OCI-LY1 (cell line): ENCODE data around the gene HAPLN1.

Experiments
- H2AFZ ChIP-seq: fragments of 200-600 bp; sonication (generic), shearing (Covaris generic); 2 replicates; pipeline ENCODE4 v1.6.0; 2014; ENCODE audit warnings: antibody characterized with exemption, mild to moderate bottlenecking, low read length
- H3F3A ChIP-seq: fragments of 200-600 bp; sonication (generic), shearing (Covaris generic); 2 replicates; pipeline ENCODE4 v1.6.0; 2014; ENCODE audit warnings: mild to moderate bottlenecking, antibody characterized with exemption, low read length, moderate library complexity; ENCODE audit not compliant: insufficient read depth
- H3K27ac ChIP-seq: fragments of 200-600 bp; sonication (generic); 2 replicates; pipeline ENCODE4 v1.5.1; 2014; ENCODE audit warnings: low read length, mixed run types, mild to moderate bottlenecking, low read depth; ENCODE audit not compliant: poor library complexity, severe bottlenecking
- H3K27me3 ChIP-seq: fragments of 200-600 bp; sonication (generic); 2 replicates; pipeline ENCODE4 v1.6.0; 2014; ENCODE audit warnings: antibody characterized with exemption, mild to moderate bottlenecking, low read length, moderate library complexity; ENCODE audit not compliant: insufficient read depth
- H3K36me3 ChIP-seq: fragments of 200-600 bp; sonication (generic); 2 replicates; pipeline ENCODE4 v1.6.1; 2014; ENCODE audit warnings: mild to moderate bottlenecking, antibody characterized with exemption, low read length, moderate library complexity, mixed read lengths; ENCODE audit not compliant: insufficient read depth
- H3K4me1 ChIP-seq: fragments of 200-600 bp; sonication (generic); 2 replicates; pipeline ENCODE4 v1.5.1; 2014; ENCODE audit warnings: mild to moderate bottlenecking, low read length, moderate library complexity; ENCODE audit not compliant: insufficient read depth, severe bottlenecking
- H3K4me2 ChIP-seq: fragments of 200-600 bp; sonication (generic), shearing (Covaris generic); 2 replicates; pipeline ENCODE4 v1.6.1; 2014; ENCODE audit warnings: low read length
- H3K4me3 ChIP-seq: fragments of 200-600 bp; sonication (generic); 2 replicates; pipeline ENCODE4 v1.5.1; 2014; ENCODE audit warnings: low read length, low read depth, mild to moderate bottlenecking, mixed read lengths; ENCODE audit not compliant: poor library complexity, severe bottlenecking
- H3K79me2 ChIP-seq: fragments of 200-600 bp; shearing (Covaris generic); 2 replicates; pipeline ENCODE4 v1.6.1; 2016; ENCODE audit warnings: mixed run types, low read length, mixed read lengths; ENCODE audit not compliant: insufficient read depth
- H3K9ac ChIP-seq: fragments of 200-600 bp; sonication (generic), shearing (Covaris generic); 2 replicates; pipeline ENCODE4 v1.6.1; 2014; ENCODE audit warnings: mild to moderate bottlenecking, low read length, mixed read lengths
- H3K9me2 ChIP-seq: fragments of 200-600 bp; sonication (generic), shearing (Covaris generic); 2 replicates; pipeline ENCODE4 v1.6.1; 2014; ENCODE audit warnings: low read depth, mild to moderate bottlenecking, low read length, mixed read lengths
- H3K9me3 ChIP-seq: fragments of 200-600 bp; shearing (Covaris generic); 2 replicates; pipeline ENCODE4 v1.6.1; 2014; ENCODE audit warnings: low read length, mixed read lengths
- H4K20me1 ChIP-seq: fragments of 200-600 bp; sonication (generic), shearing (Covaris generic); 2 replicates; pipeline ENCODE4 v1.6.0; 2016; ENCODE audit warnings: mild to moderate bottlenecking, low read length; ENCODE audit not compliant: insufficient read depth
- EZH2 ChIP-seq: fragments of 200-600 bp; sonication (generic), shearing (Covaris generic); IDR thresholded peaks from 2 replicates; pipeline ENCODE4 v1.8.0; 2017; ENCODE audit warnings: borderline replicate concordance, mixed run types, mild to moderate bottlenecking, antibody characterized with exemption, low read length, moderate library complexity, mixed read lengths
- TF ChIP-seq, protein P1 (sequence below): fragments of 200-600 bp; sonication (generic), shearing (Covaris generic); IDR thresholded peaks from 2 replicates; pipeline ENCODE4 v1.5.1; 2017; ENCODE audit warnings: mild to moderate bottlenecking, antibody characterized with exemption, low read length, moderate library complexity, mixed read lengths

The HAPLN1 gene

DNA sequence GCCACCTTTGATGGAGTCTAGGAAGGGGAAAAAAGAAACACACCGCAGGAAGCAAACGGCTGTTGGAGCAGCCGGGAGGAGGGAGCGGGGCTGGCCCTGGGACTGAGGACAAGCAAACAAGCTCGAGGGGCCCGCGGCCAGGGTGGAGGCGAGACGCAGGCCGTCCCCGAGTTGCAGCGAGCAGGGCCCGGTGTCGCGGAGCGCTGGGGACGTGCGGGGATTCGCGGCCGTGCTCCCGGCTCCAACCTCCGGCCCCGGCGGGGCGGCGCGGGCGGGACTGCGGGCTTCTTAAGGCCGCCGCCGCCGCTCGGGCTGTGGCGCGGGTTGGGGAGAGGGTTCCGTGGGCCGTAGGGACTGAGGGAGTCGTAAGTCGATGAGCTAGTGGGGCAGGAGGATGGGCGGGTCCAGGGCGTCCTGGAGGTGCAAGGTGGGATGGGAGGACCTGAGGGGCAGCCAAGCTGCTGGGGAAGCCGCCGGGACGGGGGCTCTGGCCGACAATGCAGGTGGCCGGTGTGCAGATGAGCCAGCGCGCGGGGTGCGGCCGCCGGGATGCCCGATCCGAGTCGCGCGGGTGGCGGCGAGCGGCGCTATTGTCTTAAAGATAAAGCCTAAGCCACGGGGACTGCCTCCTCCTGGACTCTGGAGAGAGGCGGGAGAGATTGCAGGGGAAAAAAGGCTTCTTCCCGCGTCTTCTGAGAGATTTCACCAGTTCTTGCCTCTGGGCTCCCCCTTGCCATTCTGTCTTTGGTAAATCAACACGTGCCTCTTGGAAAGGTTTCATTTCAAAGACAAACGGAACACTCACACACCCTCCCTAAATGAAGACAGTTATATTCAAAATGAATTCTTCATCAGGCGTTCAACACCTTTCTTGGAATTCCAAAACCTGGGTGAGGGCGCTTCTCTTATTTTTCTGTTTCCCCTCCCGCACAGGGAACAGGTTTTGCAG, 1.6 kb upstream of the HAPLN1 start:
- Histone ChIP-seq H3K27ac (no peak overlapping the region), H3F3A (no peaks in the 10 kb centered on the region), H3K9ac (no peak overlapping the region), H4K20me1 (no peaks in the 10 kb centered on the region), H3K4me1 (no peaks in the 10 kb centered on the region), H3K36me3 (no peaks in the 10 kb centered on the region), H3K27me3 (no peaks in the 10 kb centered on the region), H3K79me2 (no peaks in the 10 kb centered on the region), H3K9me2 (no peaks in the 10 kb centered on the region), H3K9me3 (no peaks in the 10 kb centered on the region), H3K4me3 (no peak overlapping the region), H2AFZ (no peak overlapping the region), H3K4me2 (no peak overlapping the region)
- TF ChIP-seq, protein P1, sequence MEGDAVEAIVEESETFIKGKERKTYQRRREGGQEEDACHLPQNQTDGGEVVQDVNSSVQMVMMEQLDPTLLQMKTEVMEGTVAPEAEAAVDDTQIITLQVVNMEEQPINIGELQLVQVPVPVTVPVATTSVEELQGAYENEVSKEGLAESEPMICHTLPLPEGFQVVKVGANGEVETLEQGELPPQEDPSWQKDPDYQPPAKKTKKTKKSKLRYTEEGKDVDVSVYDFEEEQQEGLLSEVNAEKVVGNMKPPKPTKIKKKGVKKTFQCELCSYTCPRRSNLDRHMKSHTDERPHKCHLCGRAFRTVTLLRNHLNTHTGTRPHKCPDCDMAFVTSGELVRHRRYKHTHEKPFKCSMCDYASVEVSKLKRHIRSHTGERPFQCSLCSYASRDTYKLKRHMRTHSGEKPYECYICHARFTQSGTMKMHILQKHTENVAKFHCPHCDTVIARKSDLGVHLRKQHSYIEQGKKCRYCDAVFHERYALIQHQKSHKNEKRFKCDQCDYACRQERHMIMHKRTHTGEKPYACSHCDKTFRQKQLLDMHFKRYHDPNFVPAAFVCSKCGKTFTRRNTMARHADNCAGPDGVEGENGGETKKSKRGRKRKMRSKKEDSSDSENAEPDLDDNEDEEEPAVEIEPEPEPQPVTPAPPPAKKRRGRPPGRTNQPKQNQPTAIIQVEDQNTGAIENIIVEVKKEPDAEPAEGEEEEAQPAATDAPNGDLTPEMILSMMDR = no peak
- TF ChIP-seq EZH2 = no peak

DNA sequence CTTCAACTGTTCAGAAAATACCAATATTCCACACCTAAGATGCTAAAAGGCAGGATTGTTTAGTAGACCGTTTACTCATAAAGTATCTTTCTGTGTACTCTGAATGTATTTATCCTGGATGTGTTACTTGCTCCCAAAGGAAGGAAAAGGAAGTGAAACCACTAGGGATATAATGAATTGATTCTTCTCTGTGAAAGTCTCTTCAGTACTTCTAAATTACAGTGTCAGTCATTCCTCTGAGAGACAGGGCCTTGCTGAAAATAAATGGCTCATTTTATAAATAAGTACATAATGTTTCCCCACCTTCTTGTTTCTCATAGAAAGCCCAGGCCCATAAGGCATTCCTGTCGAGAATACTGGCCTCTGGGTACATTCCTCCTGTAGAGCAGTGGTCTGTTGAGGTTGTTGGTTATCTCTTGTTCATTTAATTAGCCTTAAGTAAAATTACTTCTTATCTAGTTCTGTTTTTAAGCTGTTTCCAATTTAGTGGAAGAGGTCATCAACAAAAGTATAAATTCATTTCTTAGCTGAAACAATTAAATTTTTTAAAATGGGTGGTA, 1.6 kb downstream of the HAPLN1 start:
- Histone ChIP-seq H3K4me3 (no peak overlapping the region), H3K36me3 (no peaks in the 10 kb centered on the region), H3K4me1 (no peaks in the 10 kb centered on the region), H3K79me2 (no peaks in the 10 kb centered on the region), H3K9me3 (no peaks in the 10 kb centered on the region), H3K27me3 (no peaks in the 10 kb centered on the region), H3K9ac (no peak overlapping the region), H3K4me2 (no peak overlapping the region), H2AFZ (no peak overlapping the region), H3K27ac (no peak overlapping the region), H3K9me2 (no peaks in the 10 kb centered on the region), H3F3A (no peaks in the 10 kb centered on the region), H4K20me1 (no peaks in the 10 kb centered on the region)
- TF ChIP-seq EZH2 = no peak
- TF ChIP-seq, protein P1 = no peak

DNA sequence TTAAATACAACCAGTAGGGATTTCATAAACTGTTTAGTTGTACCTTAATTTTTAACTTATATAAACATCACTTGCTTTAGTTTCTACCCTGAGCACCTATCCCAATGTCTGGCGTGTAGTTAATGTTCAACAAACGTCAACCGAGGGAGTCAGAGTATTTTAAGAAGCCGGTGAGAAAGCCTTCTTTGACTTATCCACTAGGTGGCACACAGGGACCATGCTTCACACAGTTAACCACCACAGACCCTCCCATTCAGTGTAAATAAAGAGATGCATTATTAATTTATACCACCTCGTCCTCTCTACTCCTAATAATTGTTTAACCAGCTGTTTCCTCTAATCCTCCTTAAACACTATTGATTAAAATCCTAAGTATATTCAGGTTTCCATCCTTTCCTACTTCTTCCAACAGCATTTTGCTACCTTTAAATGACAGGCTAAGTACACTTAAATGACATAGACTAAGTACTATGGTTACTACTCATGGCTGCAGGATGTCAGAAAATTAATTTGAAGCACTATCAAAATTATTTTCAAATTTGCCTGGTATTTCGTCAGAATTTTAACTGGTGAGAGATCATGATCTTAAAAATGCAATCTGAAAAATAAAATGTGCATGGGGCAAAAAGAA, 2.3 kb downstream of the HAPLN1 start:
- H3K36me3 ChIP-seq = no peaks in the 10 kb centered on the region
- H3K79me2 ChIP-seq = no peaks in the 10 kb centered on the region
- H3K4me3 ChIP-seq = no peak overlapping the region
- H3K9me2 ChIP-seq = no peaks in the 10 kb centered on the region
- H2AFZ ChIP-seq = no peak overlapping the region
- H3K9me3 ChIP-seq = no peaks in the 10 kb centered on the region
- no peak overlapping the region for H3K27ac ChIP-seq
- no peak overlapping the region for H3K9ac ChIP-seq
- no peaks in the 10 kb centered on the region for H4K20me1 ChIP-seq
- H3K4me1 ChIP-seq = no peaks in the 10 kb centered on the region
- H3F3A ChIP-seq = no peaks in the 10 kb centered on the region
- TF ChIP-seq, protein P1 = peak; percentile 77
- no peak for TF ChIP-seq EZH2
- no peak overlapping the region for H3K4me2 ChIP-seq
- no peaks in the 10 kb centered on the region for H3K27me3 ChIP-seq
